Putamen (tissue), 1 donor: Measurements from ENCODE around the gene DNAJB4.
"Not testable (repeated sequence)": the region's sequence is repeated elsewhere in the genome, so short reads cannot be mapped to it uniquely, and the experiment has no call there.

Experiments
- DNase-seq: peaks from one replicate; pipeline ENCODE4 v3.0.0-alpha.2; 2016; ENCODE audit warnings: low spot score

Gene DNAJB4

DNA sequence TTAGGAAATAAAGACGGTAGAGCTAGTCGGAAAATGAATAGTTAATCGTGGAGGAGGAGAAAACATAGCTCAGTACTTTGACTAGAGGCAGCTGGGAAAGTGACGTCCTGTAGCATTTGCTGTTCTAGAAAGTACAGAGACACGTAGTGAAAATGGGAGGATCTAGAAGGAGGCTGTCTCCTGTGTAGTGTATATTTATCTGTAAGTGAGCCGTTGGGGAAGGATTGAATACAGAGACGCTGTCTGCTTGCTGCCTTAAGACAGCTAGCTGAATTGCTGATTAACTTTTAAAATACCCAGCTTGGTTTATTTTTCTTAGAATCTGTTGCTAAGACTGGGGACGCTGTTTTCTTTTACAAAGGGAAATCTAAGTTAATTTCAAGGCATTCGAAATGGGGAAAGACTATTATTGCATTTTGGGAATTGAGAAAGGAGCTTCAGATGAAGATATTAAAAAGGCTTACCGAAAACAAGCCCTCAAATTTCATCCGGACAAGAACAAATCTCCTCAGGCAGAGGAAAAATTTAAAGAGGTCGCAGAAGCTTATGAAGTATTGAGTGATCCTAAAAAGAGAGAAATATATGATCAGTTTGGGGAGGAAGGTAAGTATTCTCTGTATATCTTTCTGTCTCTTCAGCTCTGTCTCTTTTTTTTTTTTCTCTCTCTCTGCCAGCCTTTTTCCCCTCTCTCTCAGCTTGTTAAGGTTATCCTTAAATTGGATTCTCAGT, at the start of gene DNAJB4:
TSS of gene DNAJB4 (plus strand) at position 221 of the 729 bp plus-strand sequence. CDS start at position 393, 172 bp downstream.
- DNase-seq: peak; percentile 94

DNA sequence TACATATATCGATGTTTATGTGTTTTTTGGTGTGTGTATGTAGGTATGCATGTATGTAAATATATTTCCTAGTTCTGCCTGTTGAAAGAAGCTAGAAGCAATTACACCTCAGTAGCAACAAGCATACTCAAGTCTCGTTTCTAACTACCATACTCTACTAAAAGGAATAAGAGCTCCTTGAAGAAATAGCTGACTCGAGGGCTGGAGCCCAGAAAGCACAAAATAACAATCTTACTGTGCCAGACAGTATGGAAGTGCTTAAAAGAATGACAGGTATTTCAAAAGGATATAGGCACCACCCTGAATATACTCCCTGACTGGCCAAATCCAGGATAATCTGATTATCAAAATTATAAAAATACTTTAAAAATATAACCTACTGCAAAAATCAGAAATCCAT, 49.0 kb upstream of the DNAJB4 start:
- DNase-seq: no peak

- no peak for DNase-seq
These were observed 48.3 kb upstream of the DNAJB4 start for GRCh38 chr1:77956464-77956863.

DNA sequence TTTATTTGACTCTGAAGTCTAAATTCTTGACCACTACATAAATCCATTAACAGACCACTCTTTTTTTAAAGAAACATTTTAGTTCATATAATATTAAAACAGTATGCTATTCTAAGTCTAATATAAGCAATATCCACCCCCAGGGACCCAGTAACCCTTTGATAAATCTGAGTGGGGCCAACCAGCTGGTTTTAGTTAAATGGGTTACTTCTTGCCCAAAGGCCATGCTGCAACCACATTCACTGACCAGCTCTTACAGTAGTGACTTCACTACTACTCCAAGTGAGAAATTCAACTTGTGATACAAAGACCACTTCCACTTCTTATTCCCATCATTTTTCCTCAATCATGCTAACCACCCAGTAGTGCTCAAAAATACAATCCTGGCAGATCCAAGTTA, 46.3 kb upstream of the DNAJB4 start:
- DNase-seq: no peak

GRCh38 chr1:77958850-77959249, 45.9 kb upstream of the DNAJB4 start:
- no peak for DNase-seq

- no peak for DNase-seq
These were observed 43.3 kb upstream of the DNAJB4 start for GRCh38 chr1:77961392-77961791.

DNA sequence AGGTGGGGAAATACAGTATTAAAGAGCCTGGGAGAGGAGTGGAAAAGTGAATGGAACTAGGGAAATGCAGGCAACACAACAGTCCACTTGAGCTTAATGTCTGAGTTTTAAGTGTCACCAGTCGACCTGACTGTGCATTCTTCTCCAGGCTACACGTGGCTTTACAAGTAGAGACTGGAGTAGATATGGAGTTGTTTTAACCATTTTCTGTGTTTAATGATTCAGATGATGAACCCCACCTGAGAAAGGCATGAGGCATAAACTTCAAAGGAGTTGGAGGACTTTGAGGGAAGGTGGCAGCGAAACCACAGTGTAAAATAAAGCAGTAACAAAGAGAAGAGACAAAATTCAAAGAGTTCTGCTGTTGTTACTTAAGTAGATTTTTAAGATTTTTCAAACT, 38.4 kb upstream of the DNAJB4 start:
- DNase-seq: no peak

- no peak for DNase-seq
These were observed 34.5 kb upstream of the DNAJB4 start for GRCh38 chr1:77970192-77970591.

DNA sequence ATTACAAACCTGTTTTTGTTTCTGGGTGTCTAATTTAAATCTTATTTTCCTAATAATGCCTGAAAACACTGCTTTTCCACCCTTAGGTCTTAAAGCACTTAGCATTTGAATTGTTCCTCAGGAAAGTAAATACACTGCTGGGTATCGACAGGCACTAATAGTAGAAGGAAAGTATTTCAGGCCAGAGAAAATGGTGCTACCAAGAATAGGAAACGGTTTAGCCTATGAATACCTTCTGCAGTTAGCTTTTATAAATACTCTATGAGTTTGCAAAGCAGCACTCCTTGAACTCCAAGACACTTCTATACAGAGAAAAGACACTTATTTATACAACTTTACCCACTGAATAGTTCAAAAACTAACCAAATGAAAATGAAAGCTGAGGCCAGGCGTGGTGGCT, 32.7 kb upstream of the DNAJB4 start:
- DNase-seq: no peak

DNA sequence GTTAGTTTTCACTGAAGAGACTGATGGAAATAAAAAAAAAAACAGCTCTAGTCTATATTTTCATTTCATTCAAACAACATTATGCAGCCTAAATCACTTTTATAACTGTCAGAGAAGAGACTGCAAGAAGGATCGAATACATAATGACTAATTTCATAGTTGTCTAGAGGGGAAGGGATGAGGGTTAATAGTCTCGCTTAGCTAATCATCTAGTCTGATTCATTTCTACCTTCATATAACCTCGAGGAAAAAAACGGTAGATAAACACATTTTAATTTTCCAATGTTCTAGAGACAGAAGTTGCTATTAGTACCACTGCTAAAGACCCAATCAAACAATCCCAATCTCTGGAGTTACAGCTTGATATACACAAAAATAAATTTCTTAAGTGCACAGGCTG, 29.4 kb upstream of the DNAJB4 start:
- DNase-seq: no peak

DNA sequence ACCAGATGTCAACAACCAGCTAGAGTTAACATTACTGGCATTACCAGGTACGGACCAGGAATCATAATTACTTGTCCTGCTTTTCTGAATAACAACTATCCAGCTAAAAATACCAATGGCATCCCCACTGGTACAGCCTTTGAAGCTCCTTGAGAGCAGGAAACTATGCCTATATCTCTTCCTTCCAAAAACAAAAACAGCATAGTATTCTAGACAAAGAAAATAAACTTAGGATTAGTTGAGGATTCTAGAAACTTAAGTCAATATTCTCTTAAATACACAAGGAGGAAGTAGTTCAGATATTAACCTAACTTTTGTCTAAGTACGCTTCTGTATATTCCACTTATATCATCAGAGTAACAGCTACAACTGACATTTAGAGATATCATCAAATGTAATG, 28.8 kb upstream of the DNAJB4 start:
- peak; percentile 7 for DNase-seq

DNA sequence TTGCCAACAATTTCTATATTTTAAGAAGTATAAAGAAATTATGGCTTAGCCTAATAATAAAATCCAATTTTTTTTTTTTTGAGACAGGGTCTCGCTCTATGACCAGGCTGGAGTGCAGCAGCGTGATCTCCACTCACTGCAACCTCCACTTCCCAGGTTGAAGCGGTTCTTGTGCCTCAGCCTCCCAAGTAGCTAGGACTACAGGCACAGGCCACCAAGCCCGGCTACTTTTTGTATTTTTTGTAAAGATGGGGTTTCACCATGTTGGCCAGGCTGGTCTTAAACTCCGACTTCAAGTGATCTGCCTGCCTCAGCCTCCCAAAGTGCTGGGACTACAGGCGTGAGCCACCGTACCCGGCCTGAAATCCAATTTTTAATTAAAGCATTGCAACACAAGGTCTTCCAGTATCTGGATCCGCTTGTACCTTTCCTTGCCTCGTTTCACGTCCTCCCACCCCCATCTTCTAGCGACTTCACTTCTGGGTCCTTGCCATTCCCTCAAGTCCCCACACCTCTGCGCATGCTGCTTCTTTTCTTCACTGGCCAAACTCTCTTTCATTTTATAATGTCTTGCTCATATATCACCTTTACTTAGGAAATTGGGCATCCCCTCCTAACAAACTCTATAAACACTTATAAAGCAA, 28.2 kb upstream of the DNAJB4 start:
- DNase-seq: no peak

DNA sequence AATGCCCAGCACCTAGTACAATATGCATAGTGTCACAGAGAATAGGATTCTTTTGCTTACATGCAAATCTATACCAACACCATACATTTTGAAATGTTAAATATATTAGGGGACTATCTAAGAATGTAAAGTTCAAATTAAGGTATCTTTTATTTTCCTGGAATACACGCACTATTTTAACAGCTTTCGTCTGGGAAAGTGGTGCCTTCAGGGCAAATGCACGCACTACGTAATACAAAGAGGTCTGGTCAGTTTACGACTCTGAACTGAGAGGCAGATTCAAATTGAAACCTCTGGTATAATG, 26.8 kb upstream of the DNAJB4 start:
- no peak for DNase-seq

- peak; percentile 68 for DNase-seq
These were observed 26.3 kb upstream of the DNAJB4 start for GRCh38 chr1:77978293-77978968.

GRCh38 chr1:77978969-77979876, 25.5 kb upstream of the DNAJB4 start, which contains the start of gene FUBP1:
Gene FUBP1 (minus strand): TSS chr1:77979072. CDS start chr1:77979004, 68 bp downstream.
- DNase-seq: peak; percentile 95

DNA sequence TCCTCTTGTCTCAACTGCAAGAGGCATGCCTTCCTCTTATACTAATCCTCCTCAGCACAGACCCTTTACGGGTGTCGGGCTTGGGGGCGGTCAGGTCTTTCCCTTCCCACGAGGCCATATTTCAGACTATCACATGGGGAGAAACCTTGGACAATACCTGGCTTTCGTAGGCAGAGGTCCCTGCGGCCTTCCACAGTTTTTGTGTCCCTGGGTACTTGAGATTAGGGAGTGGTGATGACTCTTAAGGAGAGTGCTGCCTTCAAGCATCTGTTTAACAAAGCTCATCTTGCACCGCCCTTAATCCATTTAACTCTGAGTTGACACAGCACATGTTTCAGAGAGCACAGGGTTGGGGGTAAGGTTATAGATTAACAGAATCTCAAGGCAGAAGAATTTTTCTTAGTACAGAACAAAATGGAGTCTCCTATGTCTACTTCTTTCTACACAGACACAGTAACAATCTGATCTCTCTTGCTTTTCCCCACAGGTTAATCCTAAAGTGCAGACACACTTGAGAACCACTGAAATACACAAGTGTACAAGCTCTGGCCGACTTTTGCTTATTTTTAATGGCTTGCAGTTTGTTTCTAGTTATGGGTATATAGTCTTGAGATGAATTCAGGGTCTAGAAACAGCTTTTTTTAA, 21.3 kb upstream of the DNAJB4 start:
- not testable (repeated sequence) for DNase-seq

GRCh38 chr1:77983997-77984355, 20.8 kb upstream of the DNAJB4 start:
- DNase-seq: no peak

GRCh38 chr1:77984629-77985028, 20.1 kb upstream of the DNAJB4 start:
- DNase-seq: no peak

- no peak for DNase-seq
These were observed 17.9 kb upstream of the DNAJB4 start for GRCh38 chr1:77986810-77987209.

GRCh38 chr1:77987919-77988318, 16.8 kb upstream of the DNAJB4 start:
- DNase-seq: no peak

DNA sequence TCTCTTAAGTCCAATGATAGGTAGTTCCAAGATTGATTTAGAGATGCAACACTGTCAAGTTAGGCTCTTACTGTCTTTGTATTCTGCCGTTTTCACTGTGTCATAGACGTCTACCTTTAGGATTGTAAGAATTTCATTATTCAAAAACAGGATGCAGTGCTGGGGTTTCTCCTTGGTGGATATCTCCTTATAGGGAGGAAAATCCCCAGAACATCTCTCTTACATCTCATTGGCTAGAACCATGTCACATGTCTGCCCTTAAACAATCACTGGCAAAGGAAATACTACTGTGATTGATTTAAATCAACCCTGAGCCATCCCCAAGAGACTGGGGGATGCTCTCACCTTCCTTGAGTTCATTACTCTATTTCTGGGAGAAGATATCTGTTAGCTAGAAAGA, 15.0 kb upstream of the DNAJB4 start:
- DNase-seq: no peak
